NCI-H460 (cell line): ENCODE measurements around the gene BMI1. TPM values are rescaled to one million over a fixed set of nuclear protein-coding genes. Genes with fewer than 3 reads are reported as not detected.

Experiments used
- DNase-seq: peaks from one replicate; pipeline ENCODE4 v3.0.0-alpha.2; 2016; ENCODE audit warnings: low read depth; ENCODE audit errors: extremely low read depth
- total RNA-seq: library from RNA; depleted of rRNA; stranded (reverse); fragments of >200 nt; shearing (Covaris generic); gene quantifications from 2 replicates; pipeline ENCODE4 v1.2.3, GENCODE V29; 2014

The BMI1 gene
- total RNA-seq, 1 experiment from 2014 or later: 44.4 TPM

- DNase-seq: no peak
Observed at GRCh38 chr10:22319547-22319979, 1.3 kb upstream of the BMI1 start.

GRCh38 chr10:22319980-22320558 is 830 bp upstream of the BMI1 start:
- DNase-seq: no peak

- no peak for DNase-seq
Observed at GRCh38 chr10:22321156-22321923, 441 bp downstream of the BMI1 start.

GRCh38 chr10:22321924-22322640 is 1.2 kb downstream of the BMI1 start:
- DNase-seq: no peak

- DNase-seq: no peak
Observed at GRCh38 chr10:22322641-22323160, 1.8 kb downstream of the BMI1 start.

- no peak for DNase-seq
Observed at GRCh38 chr10:22323538-22324305, 2.8 kb downstream of the BMI1 start.

GRCh38 chr10:22324413-22324812 is 3.5 kb downstream of the BMI1 start:
- DNase-seq: no peak

- no peak for DNase-seq
Observed at GRCh38 chr10:22324893-22325271, 4.0 kb downstream of the BMI1 start.

- DNase-seq: no peak
Observed at GRCh38 chr10:22325272-22326144, 4.6 kb downstream of the BMI1 start.

- DNase-seq: no peak
Observed at GRCh38 chr10:22326145-22326702, 5.3 kb downstream of the BMI1 start.

- DNase-seq: no peak
Observed at GRCh38 chr10:22329150-22329549, 8.3 kb downstream of the BMI1 start.

- no peak for DNase-seq
Observed at GRCh38 chr10:22332116-22332692, 11.3 kb downstream of the BMI1 start.

- no peak for DNase-seq
Observed at GRCh38 chr10:22333167-22333974, 12.5 kb downstream of the BMI1 start.

GRCh38 chr10:22333975-22334282 is 13.0 kb downstream of the BMI1 start:
- no peak for DNase-seq

GRCh38 chr10:22334414-22335172 is 13.7 kb downstream of the BMI1 start:
- DNase-seq: no peak

- no peak for DNase-seq
Observed at GRCh38 chr10:22335173-22335933, 14.5 kb downstream of the BMI1 start.
